NB4 (cell line): ENCODE data around the gene ALMS1.

Source experiments
- MAX ChIP-seq: IDR thresholded peaks from 2 replicates; pipeline ENCODE4 v1.6.1; 2011; ENCODE audit warnings: low read depth, low read length
- MYC ChIP-seq: IDR thresholded peaks from 2 replicates; pipeline ENCODE4 v1.6.1; 2011; ENCODE audit warnings: low read depth, low read length
- POLR2A ChIP-seq: IDR thresholded peaks from 2 replicates; pipeline ENCODE4 v1.6.1; 2011; ENCODE audit warnings: mild to moderate bottlenecking; ENCODE audit not compliant: insufficient read length; ENCODE audit errors: extremely low read depth
- TF ChIP-seq, protein P1 (sequence below): IDR thresholded peaks from one replicate; pipeline ENCODE4 v1.5.1; 2012; ENCODE audit warnings: low read depth, low read length

- TF ChIP-seq MYC (no peak), POLR2A (no peak), MAX (no peak)
- TF ChIP-seq, protein P1, sequence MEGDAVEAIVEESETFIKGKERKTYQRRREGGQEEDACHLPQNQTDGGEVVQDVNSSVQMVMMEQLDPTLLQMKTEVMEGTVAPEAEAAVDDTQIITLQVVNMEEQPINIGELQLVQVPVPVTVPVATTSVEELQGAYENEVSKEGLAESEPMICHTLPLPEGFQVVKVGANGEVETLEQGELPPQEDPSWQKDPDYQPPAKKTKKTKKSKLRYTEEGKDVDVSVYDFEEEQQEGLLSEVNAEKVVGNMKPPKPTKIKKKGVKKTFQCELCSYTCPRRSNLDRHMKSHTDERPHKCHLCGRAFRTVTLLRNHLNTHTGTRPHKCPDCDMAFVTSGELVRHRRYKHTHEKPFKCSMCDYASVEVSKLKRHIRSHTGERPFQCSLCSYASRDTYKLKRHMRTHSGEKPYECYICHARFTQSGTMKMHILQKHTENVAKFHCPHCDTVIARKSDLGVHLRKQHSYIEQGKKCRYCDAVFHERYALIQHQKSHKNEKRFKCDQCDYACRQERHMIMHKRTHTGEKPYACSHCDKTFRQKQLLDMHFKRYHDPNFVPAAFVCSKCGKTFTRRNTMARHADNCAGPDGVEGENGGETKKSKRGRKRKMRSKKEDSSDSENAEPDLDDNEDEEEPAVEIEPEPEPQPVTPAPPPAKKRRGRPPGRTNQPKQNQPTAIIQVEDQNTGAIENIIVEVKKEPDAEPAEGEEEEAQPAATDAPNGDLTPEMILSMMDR = no peak
These were observed 47.8 kb upstream of the ALMS1 start for GRCh38 chr2:73337828-73338227.
